WTC11 (cell line): Measurements from ENCODE around the gene PIK3CA. TPM values are rescaled to one million over a fixed set of nuclear protein-coding genes. Genes with fewer than 3 reads are reported as not detected.
A peak's percentile ranks its signal among the peaks of the same experiment; 100 is the strongest.
"Not testable (repeated sequence)": the region's sequence is repeated elsewhere in the genome, so short reads cannot be mapped to it uniquely, and the experiment has no call there.

Experiments used
- ATAC-seq: fragments of 200-7000 bp; cut with Tn5 transposase; 2 replicates; pipeline ENCODE4 v1.10.0; 2021; ENCODE audit warnings: mild to moderate bottlenecking, moderate library complexity
- CTCF ChIA-PET: fragments of 300-600 bp; sonication (Branson Sonifier 250); formaldehyde crosslinking; loops from one replicate; lab custom pipeline; 2021; ENCODE audit warnings: antibody characterized with exemption; lab: Charles Lee
- POLR2A ChIA-PET: fragments of 350-600 bp; sonication (Branson Sonifier 250); formaldehyde crosslinking; loops from one replicate; lab custom pipeline; 2021; ENCODE audit warnings: antibody characterized with exemption; lab: Charles Lee
- DNase-seq: peaks from one replicate; pipeline ENCODE4 v3.0.0; 2021; ENCODE audit warnings: low spot score
- H3K27ac Mint-ChIP-seq: 2 replicates; pipeline ENCODE4 v1.8.0; 2021; ENCODE audit warnings: mixed read lengths
- H3K27me3 Mint-ChIP-seq: 2 replicates; pipeline ENCODE4 v1.8.0; 2021; ENCODE audit warnings: low read depth, mild to moderate bottlenecking, moderate library complexity, mixed read lengths
- H3K36me3 Mint-ChIP-seq: 2 replicates; pipeline ENCODE4 v1.8.0; 2021; ENCODE audit warnings: mixed read lengths
- H3K4me1 Mint-ChIP-seq: 2 replicates; pipeline ENCODE4 v1.8.0; 2022; ENCODE audit warnings: mixed read lengths
- H3K4me3 Mint-ChIP-seq: 2 replicates; pipeline ENCODE4 v1.8.0; 2021; ENCODE audit warnings: mild to moderate bottlenecking, moderate library complexity, mixed read lengths
- H3K9me3 Mint-ChIP-seq: 2 replicates; pipeline ENCODE4 v1.8.0; 2021; ENCODE audit warnings: mixed read lengths
- ATF2 ChIP-seq: sonication (generic); formaldehyde crosslinking; IDR thresholded peaks from 2 replicates; pipeline ENCODE4 v1.8.1; 2022; ENCODE audit warnings: low read depth, missing genetic modification reagents, borderline replicate concordance
- ELF4 ChIP-seq: sonication (generic); formaldehyde crosslinking; IDR thresholded peaks from 2 replicates; pipeline ENCODE4 v1.8.1; 2022; ENCODE audit warnings: low read depth, mild to moderate bottlenecking, moderate library complexity, missing genetic modification reagents
- ERG ChIP-seq: fragments of 250-450 bp; sonication (Bioruptor Pico); IDR thresholded peaks from 2 replicates; pipeline ENCODE4 v1.8.0; 2021; ENCODE audit warnings: mild to moderate bottlenecking
- GABPB1 ChIP-seq: sonication (generic); formaldehyde crosslinking; IDR thresholded peaks from 2 replicates; pipeline ENCODE4 v1.8.1; 2023; ENCODE audit warnings: mild to moderate bottlenecking, missing genetic modification reagents
- HMGXB4 ChIP-seq: sonication (generic); formaldehyde crosslinking; IDR thresholded peaks from 2 replicates; pipeline ENCODE4 v1.8.1; 2023; ENCODE audit warnings: mild to moderate bottlenecking, moderate library complexity, missing genetic modification reagents
- JUN ChIP-seq: sonication (generic); formaldehyde crosslinking; IDR thresholded peaks from 2 replicates; pipeline ENCODE4 v1.8.0; 2023; ENCODE audit warnings: mild to moderate bottlenecking, missing genetic modification reagents
- NFATC4 ChIP-seq: fragments of 250-450 bp; sonication (Bioruptor Pico); IDR thresholded peaks from 2 replicates; pipeline ENCODE4 v1.9.0; 2021; ENCODE audit warnings: mild to moderate bottlenecking
- NR3C1 ChIP-seq: sonication (generic); formaldehyde crosslinking; conservative IDR thresholded peaks from 2 replicates; pipeline ENCODE4 v1.8.1; 2023; ENCODE audit warnings: low read depth, mild to moderate bottlenecking, missing genetic modification reagents
- OVOL2 ChIP-seq: fragments of 250-450 bp; sonication (Bioruptor Pico); IDR thresholded peaks from 2 replicates; pipeline ENCODE4 v1.9.0; 2021; ENCODE audit warnings: mild to moderate bottlenecking, borderline replicate concordance
- SP1 ChIP-seq: sonication (generic); formaldehyde crosslinking; conservative IDR thresholded peaks from 2 replicates; pipeline ENCODE4 v1.8.1; 2022; ENCODE audit warnings: missing genetic modification reagents
- STAT6 ChIP-seq: sonication (generic); formaldehyde crosslinking; conservative IDR thresholded peaks from 2 replicates; pipeline ENCODE4 v1.8.1; 2023; ENCODE audit warnings: mild to moderate bottlenecking, low read depth, missing genetic modification reagents, moderate library complexity
- TEAD1 ChIP-seq: sonication (generic); formaldehyde crosslinking; IDR thresholded peaks from 2 replicates; pipeline ENCODE4 v1.8.0; 2022; ENCODE audit warnings: mild to moderate bottlenecking, missing genetic modification reagents
- ZMAT4 ChIP-seq: fragments of 250-450 bp; sonication (Bioruptor Pico); IDR thresholded peaks from 2 replicates; pipeline ENCODE4 v1.9.0; 2021; ENCODE audit warnings: mild to moderate bottlenecking
- ZSCAN18 ChIP-seq: fragments of 250-450 bp; sonication (Bioruptor Pico); IDR thresholded peaks from 2 replicates; pipeline ENCODE4 v2.1.2; 2022; ENCODE audit warnings: mild to moderate bottlenecking, moderate library complexity
- total RNA-seq: library from RNA; stranded (reverse); gene quantifications from 3 replicates; pipeline ENCODE4 v1.2.3, GENCODE V29; 2021

The PIK3CA gene
- total RNA-seq, 1 experiment from 2014 or later: 10.1 TPM

- Mint-ChIP-seq H3K9me3 (peaks cover 30% of the 10 kb centered on the region), H3K4me3 (no peak overlapping the region), H3K27me3 (no peaks in the 10 kb centered on the region), H3K27ac (no peak overlapping the region), H3K36me3 (peaks cover 14% of the 10 kb centered on the region), H3K4me1 (no peaks in the 10 kb centered on the region)
- ChIA-PET POLR2A (no interaction called here), CTCF (no interaction called here)
- no peak for DNase-seq
- TF ChIP-seq ZMAT4 (CRISPR knock-in tag): no peak
- ATAC-seq: no peak
Observed at GRCh38 chr3:179113903-179114302, 34.3 kb upstream of the PIK3CA start.

GRCh38 chr3:179115444-179115843 is 32.7 kb upstream of the PIK3CA start:
- H3K4me3 Mint-ChIP-seq, DNase-seq, H3K27me3 Mint-ChIP-seq, H3K4me1 Mint-ChIP-seq, ATAC-seq, POLR2A ChIA-PET, CTCF ChIA-PET, H3K27ac Mint-ChIP-seq: not testable (repeated sequence)
- Mint-ChIP-seq H3K36me3 (peaks cover 13% of the 10 kb centered on the region), H3K9me3 (peaks cover 28% of the 10 kb centered on the region)

GRCh38 chr3:179116816-179117215 is 31.3 kb upstream of the PIK3CA start:
- peaks cover 13% of the 10 kb centered on the region for H3K36me3 Mint-ChIP-seq
- TF ChIP-seq ERG (CRISPR knock-in tag) (no peak), JUN (CRISPR knock-in tag) (no peak), ZSCAN18 (CRISPR knock-in tag) (no peak), HMGXB4 (CRISPR knock-in tag) (no peak), OVOL2 (CRISPR knock-in tag) (no peak), NR3C1 (no peak), ATF2 (CRISPR knock-in tag) (no peak), NFATC4 (CRISPR knock-in tag) (no peak), ZMAT4 (CRISPR knock-in tag) (no peak), TEAD1 (no peak), GABPB1 (CRISPR knock-in tag) (no peak), ELF4 (CRISPR knock-in tag) (no peak), SP1 (CRISPR knock-in tag) (no peak), STAT6 (no peak)
- H3K4me3 Mint-ChIP-seq: no peak overlapping the region
- ATAC-seq (no peak), DNase-seq (no peak)
- no peaks in the 10 kb centered on the region for H3K4me1 Mint-ChIP-seq
- H3K27ac Mint-ChIP-seq: no peak overlapping the region
- peaks cover 21% of the 10 kb centered on the region for H3K9me3 Mint-ChIP-seq
- POLR2A ChIA-PET: no interaction called here
- no peaks in the 10 kb centered on the region for H3K27me3 Mint-ChIP-seq
- CTCF ChIA-PET: no interaction called here

GRCh38 chr3:179132191-179132890 is 15.8 kb upstream of the PIK3CA start:
- H3K4me1 Mint-ChIP-seq, CTCF ChIA-PET, ATAC-seq, H3K27me3 Mint-ChIP-seq, H3K27ac Mint-ChIP-seq, POLR2A ChIA-PET, H3K36me3 Mint-ChIP-seq, H3K9me3 Mint-ChIP-seq: not testable (repeated sequence)
- DNase-seq: peak; percentile 51
- peak overlapping the region; percentile 63 for H3K4me3 Mint-ChIP-seq
